ENCODE measurements around the gene CHST13. TPM values are rescaled to one million over a fixed set of nuclear protein-coding genes. Genes with fewer than 3 reads are reported as not detected.
A peak's percentile ranks its signal among the peaks of the same experiment; 100 is the strongest.

CHST13 gene
- total RNA-seq, 1 experiment from 2014 or later: not detected

GRCh38 chr3:126540342-126540849 lies 16.4 kb downstream of the CHST13 start:
- DNase-seq (ENCODE audit: low read depth): peak; percentile 93

GRCh38 chr3:126540951-126541627 lies 17.1 kb downstream of the CHST13 start:
- no peak for DNase-seq (ENCODE audit: low read depth)

- no peak for DNase-seq (ENCODE audit: low read depth)
Observed at GRCh38 chr3:126541628-126542339, 17.8 kb downstream of the CHST13 start.

- no peak for DNase-seq (ENCODE audit: low read depth)
Observed at GRCh38 chr3:126542340-126543241, 18.6 kb downstream of the CHST13 start.

- DNase-seq (ENCODE audit: low read depth): no peak
Observed at GRCh38 chr3:126543457-126544061, 19.6 kb downstream of the CHST13 start.

- DNase-seq (ENCODE audit: low read depth): no peak
Observed at GRCh38 chr3:126544596-126545281, 20.8 kb downstream of the CHST13 start.

- no peak for DNase-seq (ENCODE audit: low read depth)
Observed at GRCh38 chr3:126545544-126545943, 21.6 kb downstream of the CHST13 start.

- no peak for DNase-seq (ENCODE audit: low read depth)
Observed at GRCh38 chr3:126546013-126546412, 22.1 kb downstream of the CHST13 start.

GRCh38 chr3:126546549-126547239 lies 22.7 kb downstream of the CHST13 start:
- DNase-seq (ENCODE audit: low read depth): no peak

GRCh38 chr3:126547721-126548120 lies 23.8 kb downstream of the CHST13 start:
- DNase-seq (ENCODE audit: low read depth): no peak

GRCh38 chr3:126548556-126549466 lies 24.9 kb downstream of the CHST13 start:
- no peak for DNase-seq (ENCODE audit: low read depth)

GRCh38 chr3:126549861-126550487 lies 26.0 kb downstream of the CHST13 start:
- DNase-seq (ENCODE audit: low read depth): no peak

GRCh38 chr3:126550488-126551051 lies 26.6 kb downstream of the CHST13 start:
- no peak for DNase-seq (ENCODE audit: low read depth)

GRCh38 chr3:126551121-126551838 lies 27.3 kb downstream of the CHST13 start:
- DNase-seq (ENCODE audit: low read depth): no peak

GRCh38 chr3:126551839-126552687 lies 28.1 kb downstream of the CHST13 start:
- no peak for DNase-seq (ENCODE audit: low read depth)

GRCh38 chr3:126552688-126553283 lies 28.8 kb downstream of the CHST13 start:
- DNase-seq (ENCODE audit: low read depth): no peak
